Subcutaneous adipose tissue (tissue), 4 donors: ENCODE measurements around the gene PRCP. TPM values are rescaled to one million over a fixed set of nuclear protein-coding genes. Genes with fewer than 3 reads are reported as not detected.

Experiments used
- CTCF ChIP-seq: fragments of 450-650 bp; IDR thresholded peaks from one replicate; pipeline ENCODE4 v1.5.1; 2016; ENCODE audit warnings: low read depth, mild to moderate bottlenecking, control low read depth, antibody characterized with exemption, moderate library complexity
- total RNA-seq, 4 donors: library from RNA; depleted of rRNA; stranded (reverse); fragments of >200 nt; gene quantifications; one replicate each; pipeline ENCODE4 v1.1.0, GENCODE V29; 2016

The PRCP gene
- total RNA-seq, 4 donors from 2014 or later, result 45.2 to 126 (median 95.7) TPM

- TF ChIP-seq CTCF, result no peak
Observed at GRCh38 chr11:82909015-82909640, 8.9 kb upstream of the PRCP start.

GRCh38 chr11:82908311-82908710, 8.1 kb upstream of the PRCP start:
- TF ChIP-seq CTCF, result no peak

- no peak for TF ChIP-seq CTCF
Observed at GRCh38 chr11:82907371-82907770, 7.1 kb upstream of the PRCP start.

- no peak for TF ChIP-seq CTCF
Observed at GRCh38 chr11:82906931-82907330, 6.7 kb upstream of the PRCP start.

GRCh38 chr11:82906236-82906635, 6.0 kb upstream of the PRCP start:
- no peak for TF ChIP-seq CTCF

GRCh38 chr11:82903843-82904586, 3.8 kb upstream of the PRCP start:
- no peak for TF ChIP-seq CTCF

GRCh38 chr11:82902880-82903279, 2.6 kb upstream of the PRCP start:
- no peak for TF ChIP-seq CTCF
